Measurements from ENCODE around the gene PTCD1. TPM values are rescaled to one million over a fixed set of nuclear protein-coding genes. Genes with fewer than 3 reads are reported as not detected.

Gene PTCD1, protein sequence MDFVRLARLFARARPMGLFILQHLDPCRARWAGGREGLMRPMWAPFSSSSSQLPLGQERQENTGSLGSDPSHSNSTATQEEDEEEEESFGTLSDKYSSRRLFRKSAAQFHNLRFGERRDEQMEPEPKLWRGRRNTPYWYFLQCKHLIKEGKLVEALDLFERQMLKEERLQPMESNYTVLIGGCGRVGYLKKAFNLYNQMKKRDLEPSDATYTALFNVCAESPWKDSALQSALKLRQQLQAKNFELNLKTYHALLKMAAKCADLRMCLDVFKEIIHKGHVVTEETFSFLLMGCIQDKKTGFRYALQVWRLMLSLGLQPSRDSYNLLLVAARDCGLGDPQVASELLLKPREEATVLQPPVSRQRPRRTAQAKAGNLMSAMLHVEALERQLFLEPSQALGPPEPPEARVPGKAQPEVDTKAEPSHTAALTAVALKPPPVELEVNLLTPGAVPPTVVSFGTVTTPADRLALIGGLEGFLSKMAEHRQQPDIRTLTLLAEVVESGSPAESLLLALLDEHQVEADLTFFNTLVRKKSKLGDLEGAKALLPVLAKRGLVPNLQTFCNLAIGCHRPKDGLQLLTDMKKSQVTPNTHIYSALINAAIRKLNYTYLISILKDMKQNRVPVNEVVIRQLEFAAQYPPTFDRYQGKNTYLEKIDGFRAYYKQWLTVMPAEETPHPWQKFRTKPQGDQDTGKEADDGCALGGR
- 1 to 10 TPM; 4.7 to 7.7 TPM for total RNA-seq

DNA sequence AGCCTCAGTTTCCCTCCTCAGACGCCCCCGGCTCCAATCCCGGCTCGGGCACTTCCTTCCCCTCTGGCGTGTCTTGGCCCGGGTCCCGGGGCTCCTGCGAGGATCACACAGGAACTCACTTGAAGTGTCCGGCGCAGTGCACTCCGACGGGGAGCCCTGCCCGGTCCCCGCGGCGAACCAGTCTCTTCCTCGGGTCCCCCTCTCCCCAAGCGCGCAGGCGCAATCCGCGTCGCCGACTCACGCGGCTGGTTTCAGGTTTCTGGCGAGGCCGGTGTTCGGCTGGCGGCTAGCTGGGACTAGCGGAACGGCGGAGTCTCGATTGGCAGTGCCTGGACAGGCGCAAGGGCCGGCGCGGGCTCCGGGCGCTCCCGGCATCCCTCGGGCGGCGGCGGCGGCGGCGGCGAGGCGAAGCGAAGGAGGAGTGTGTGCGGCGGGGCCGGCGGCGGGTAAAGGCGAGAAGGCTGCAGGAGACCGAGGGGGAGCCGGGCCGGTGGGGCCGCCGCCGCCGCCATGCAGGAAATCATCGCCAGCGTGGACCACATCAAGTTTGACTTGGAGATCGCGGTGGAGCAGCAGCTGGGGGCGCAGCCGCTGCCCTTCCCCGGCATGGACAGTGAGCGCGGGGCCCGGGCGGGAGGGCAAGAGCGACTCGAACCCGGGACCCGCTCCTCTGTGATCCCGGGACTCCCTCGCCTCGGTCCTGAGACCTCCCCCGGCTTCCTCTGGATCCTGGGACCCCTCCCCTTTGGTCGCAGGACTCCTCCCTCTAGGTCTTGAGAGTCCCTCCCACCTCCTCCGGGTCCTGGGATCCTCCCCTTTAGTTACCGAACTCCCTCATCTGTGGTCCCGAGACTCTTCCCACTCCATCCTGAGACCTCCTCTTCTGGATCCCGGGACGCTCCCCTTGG is at the start of gene PTCD1, which contains the start of gene CPSF4:
Gene PTCD1, minus strand, starts transcription at position 226 of the 908 bp plus-strand sequence. CDS start 3,556 bp downstream, outside the sequence.
Gene CPSF4, plus strand, starts transcription at position 371 of the 908 bp plus-strand sequence. Its CDS starts 140 bp downstream, at position 511.
- H3K4me3 Mint-ChIP-seq, result peak within 1 kb of the TSS; percentile 91
- H3K36me3 Mint-ChIP-seq (ENCODE audit: low read depth), result peaks cover 23% of the 10 kb centered on the region
- DNase-seq (peak; percentile 96), ATAC-seq (peak; percentile 93)
- H3K27me3 Mint-ChIP-seq, result no peaks in the 10 kb centered on the region
- peak within 1 kb of the TSS; percentile 98 for H3K27ac Mint-ChIP-seq
- CTCF ChIA-PET, result interaction anchor here (1.2 to 1.4 kb wide), 2 partner anchors 23 to 30 kb away, joined by 4 read pairs; partner anchors contain the start of genes BUD31 and PDAP1
- POLR2A ChIA-PET, result interaction anchor here (0.6 kb wide), 1 partner anchor 49 kb away, joined by 5 read pairs; no protein-coding TSS in a partner anchor
- H3K4me1 Mint-ChIP-seq, result peaks cover 36% of the 10 kb centered on the region
- intact Hi-C loops (cut with DNase I, micrococcal nuclease), result loop anchor here (1.0 to 5.0 kb wide), 9 partner anchors 27 to 480 kb away; partner anchors contain the start of genes ATP5MF (in 2 of the 2), BUD31 (in 2 of the 2), PDAP1 (in 2 of the 2) and ZKSCAN5 (in 2 of the 2)
- H3K9me3 Mint-ChIP-seq (ENCODE audit: low read depth), result no peaks in the 10 kb centered on the region

DNA sequence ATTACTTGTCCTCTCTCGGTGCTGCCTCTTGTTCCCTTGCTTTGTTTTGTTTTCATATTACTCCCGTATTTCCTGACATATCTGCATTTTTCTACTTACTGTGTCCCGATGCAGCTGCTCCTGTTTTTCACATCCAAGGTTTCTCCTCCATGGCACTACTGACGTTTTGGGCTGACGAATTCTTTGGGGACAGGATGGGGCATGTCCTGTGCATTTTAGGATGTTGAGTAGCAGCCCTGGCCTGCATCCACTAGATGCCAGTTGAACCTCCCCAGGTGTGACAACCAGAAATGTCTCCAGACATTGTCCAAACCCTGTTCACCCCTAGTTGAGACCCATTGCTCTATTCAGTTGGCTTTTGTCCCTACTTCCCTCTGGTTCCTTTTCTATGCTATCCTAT is 46.5 kb upstream of the PTCD1 start:
- H3K27ac Mint-ChIP-seq, result peak overlapping the region; percentile 7
- peaks cover 36% of the 10 kb centered on the region for H3K36me3 Mint-ChIP-seq (ENCODE audit: low read depth)
- CTCF ChIA-PET, result interaction anchor here (0.8 kb wide), 1 partner anchor 51 kb away, joined by 3 read pairs; no protein-coding TSS in a partner anchor

DNA sequence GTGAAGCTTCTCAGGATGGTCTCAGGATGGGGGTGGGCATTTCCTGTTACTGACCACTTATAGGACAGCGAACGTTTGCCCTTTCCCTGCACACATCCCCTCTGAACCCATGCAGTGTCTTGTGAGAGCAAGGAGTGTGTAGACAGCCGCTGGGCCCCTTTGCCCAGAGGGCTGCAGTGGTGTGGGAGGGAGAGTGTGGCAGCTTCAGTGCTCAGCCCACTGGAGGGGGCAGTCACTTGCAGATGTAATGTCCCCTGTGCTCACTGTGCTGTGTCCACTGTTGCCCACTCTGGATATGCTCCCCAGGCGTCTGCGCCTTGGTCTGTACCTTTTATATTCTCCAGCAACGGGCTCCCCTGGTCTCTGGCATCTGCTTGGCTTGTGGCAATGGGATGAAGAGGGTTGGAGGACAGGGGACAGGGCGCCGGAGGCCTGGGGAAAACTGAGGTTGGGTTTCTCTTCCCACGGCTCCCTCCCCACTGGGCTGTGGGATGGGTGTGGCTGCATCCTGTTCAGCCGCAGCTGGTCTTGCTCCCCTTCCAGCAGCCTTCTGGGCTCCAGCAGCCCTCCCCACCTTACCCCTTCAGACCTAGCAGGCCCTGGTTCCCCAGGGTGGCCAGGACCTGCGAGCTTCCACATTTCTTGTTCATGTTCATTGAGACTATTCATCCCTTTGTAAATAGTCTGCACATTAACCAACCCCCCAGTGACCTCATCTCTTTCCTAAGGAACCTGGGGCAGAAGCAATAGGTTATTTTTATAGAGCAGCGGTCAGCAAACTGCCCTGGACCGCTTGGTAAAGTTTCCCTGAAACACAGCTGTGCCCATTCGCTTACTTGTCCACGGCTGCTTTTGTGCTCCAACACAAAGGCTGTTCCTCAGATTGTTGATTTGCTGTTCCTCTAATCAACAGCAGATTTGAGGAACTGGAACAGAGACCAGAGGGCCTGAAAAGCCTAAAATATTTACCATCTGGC is 40.2 kb upstream of the PTCD1 start:
- Mint-ChIP-seq H3K36me3 (ENCODE audit: low read depth) (peaks cover 27% of the 10 kb centered on the region), H3K4me3 (no peak overlapping the region), H3K27me3 (no peaks in the 10 kb centered on the region), H3K27ac (peak overlapping the region; percentile 42), H3K4me1 (peaks cover 33% of the 10 kb centered on the region), H3K9me3 (ENCODE audit: low read depth) (no peaks in the 10 kb centered on the region)
- intact Hi-C loops (cut with DNase I, micrococcal nuclease), result no loop called here
- DNase-seq (no peak), ATAC-seq (no peak)
- CTCF ChIA-PET, result interaction anchor here (1.1 kb wide), 1 partner anchor 19 kb away, joined by 3 read pairs; no protein-coding TSS in a partner anchor
- POLR2A ChIA-PET, result no interaction called here

More for the DNA sequence above, 46.5 kb upstream of the PTCD1 start:
- Mint-ChIP-seq H3K4me3 (no peak overlapping the region), H3K27me3 (no peaks in the 10 kb centered on the region), H3K4me1 (no peaks in the 10 kb centered on the region), H3K9me3 (ENCODE audit: low read depth) (no peaks in the 10 kb centered on the region)
- ATAC-seq (no peak), DNase-seq (no peak)
- POLR2A ChIA-PET, result interaction anchor here (0.6 kb wide), 1 partner anchor 84 kb away, joined by 3 read pairs; no protein-coding TSS in a partner anchor
- intact Hi-C loops (cut with DNase I, micrococcal nuclease), result no loop called here

DNA sequence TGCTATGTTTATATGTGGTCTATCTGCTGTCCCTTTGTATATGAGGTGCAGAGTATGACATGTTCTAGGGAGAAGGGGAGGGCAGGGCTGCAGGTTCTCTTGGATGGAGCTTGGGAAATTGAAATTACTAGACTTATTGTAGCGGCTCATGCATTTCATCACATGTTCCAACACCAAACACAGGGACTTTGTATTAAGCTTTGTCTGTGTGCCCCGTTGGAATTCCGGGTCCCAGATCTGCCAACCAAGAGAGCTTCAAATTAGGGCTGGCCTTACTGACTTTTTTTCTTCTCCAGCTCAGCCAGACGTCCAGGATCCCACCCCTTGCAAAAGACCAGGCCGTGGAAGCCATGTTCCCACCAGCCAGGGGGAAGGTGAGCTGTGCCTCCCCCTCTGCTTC is 37.5 kb upstream of the PTCD1 start:
- Mint-ChIP-seq H3K9me3 (ENCODE audit: low read depth) (no peaks in the 10 kb centered on the region), H3K4me3 (no peak overlapping the region), H3K27me3 (no peaks in the 10 kb centered on the region), H3K27ac (no peak overlapping the region), H3K4me1 (peaks cover 40% of the 10 kb centered on the region), H3K36me3 (ENCODE audit: low read depth) (peaks cover 25% of the 10 kb centered on the region)
- CTCF ChIA-PET, result interaction anchor here (0.6 kb wide), 1 partner anchor 127 kb away, joined by 4 read pairs; no protein-coding TSS in a partner anchor
- intact Hi-C loops (cut with DNase I, micrococcal nuclease), result no loop called here
- ATAC-seq, result no peak
- POLR2A ChIA-PET, result interaction anchor here (0.5 kb wide), 1 partner anchor 1300 kb away, joined by 3 read pairs; no protein-coding TSS in a partner anchor
- no peak for DNase-seq

DNA sequence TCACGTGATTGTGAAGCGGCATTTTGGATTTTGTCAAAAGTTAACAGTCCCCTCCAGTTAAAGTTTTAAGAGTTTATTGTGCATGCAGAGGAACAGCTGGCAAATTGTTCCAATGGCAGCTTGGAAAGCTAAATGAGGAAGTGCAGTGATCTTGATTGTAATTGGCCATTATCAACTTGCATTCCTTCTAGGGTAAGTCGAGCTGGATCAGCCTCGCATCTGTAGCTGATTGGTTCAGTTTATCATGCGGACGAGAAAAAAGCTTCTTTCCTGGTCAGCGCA is 34.7 kb upstream of the PTCD1 start:
- no peaks in the 10 kb centered on the region for H3K27me3 Mint-ChIP-seq
- ChIA-PET POLR2A (interaction anchor here (0.7 to 1.6 kb wide), 3 partner anchors 25 to 32 kb away, joined by 3 to 8 read pairs (median 4); partner anchors contain the start of gene ZKSCAN5), CTCF (interaction anchor here (0.5 to 0.7 kb wide), 4 partner anchors 13 to 971 kb away, joined by 3 read pairs; partner anchors contain the start of gene ZKSCAN5)
- H3K4me3 Mint-ChIP-seq, result peak overlapping the region; percentile 91
- peaks cover 33% of the 10 kb centered on the region for H3K4me1 Mint-ChIP-seq
- H3K9me3 Mint-ChIP-seq (ENCODE audit: low read depth), result no peaks in the 10 kb centered on the region
- peaks cover 16% of the 10 kb centered on the region for H3K36me3 Mint-ChIP-seq (ENCODE audit: low read depth)
- H3K27ac Mint-ChIP-seq, result peak overlapping the region; percentile 96
- ATAC-seq (peak; percentile 8), DNase-seq (peak; percentile 31)
- intact Hi-C loops (cut with DNase I, micrococcal nuclease), result loop anchor here (2.0 kb wide), 2 partner anchors 34 to 86 kb away; partner anchors contain the start of genes CPSF4 (in 1 of the 2), PTCD1 (in 1 of the 2) and ZNF655 (in 1 of the 2)

DNA sequence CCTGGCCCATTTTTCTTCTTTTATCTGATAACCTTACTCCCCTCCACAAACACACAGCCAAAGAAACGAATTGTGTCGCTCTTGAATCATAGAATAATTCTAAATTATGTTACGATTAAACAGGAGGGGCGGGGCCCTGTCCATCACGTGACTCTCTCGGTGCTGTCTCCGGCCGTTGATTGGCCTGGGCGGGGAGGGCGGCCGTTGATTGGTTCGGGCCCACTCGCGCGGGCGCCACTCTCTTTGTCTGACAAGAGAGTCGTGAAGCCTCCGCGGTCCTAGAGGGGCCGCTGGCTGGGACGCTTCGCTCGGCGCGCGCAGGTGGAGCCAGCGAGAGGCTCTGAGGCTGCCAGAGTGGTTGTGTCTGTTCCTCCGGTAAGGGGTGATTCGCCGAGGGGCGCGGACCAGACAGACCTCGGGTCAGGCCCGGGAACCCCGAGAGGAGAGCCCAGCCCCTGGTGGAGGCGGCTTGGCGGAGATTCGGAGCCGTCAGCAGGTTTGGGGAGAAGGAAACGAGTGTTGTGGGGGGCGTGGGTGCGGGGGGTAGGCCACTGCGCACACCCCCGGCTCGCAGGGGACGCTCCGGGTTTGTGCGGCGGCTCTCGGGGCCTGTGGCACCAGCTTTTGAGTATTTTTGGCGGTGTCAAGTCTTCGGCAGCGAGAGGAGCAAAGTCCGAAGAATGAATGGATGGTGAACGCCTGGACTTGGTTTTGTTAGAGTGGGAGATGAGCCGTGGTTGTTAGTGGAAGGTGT is 34.1 kb upstream of the PTCD1 start, which contains the start of gene ZNF789:
Gene ZNF789, plus strand, starts transcription at position 330 of the 754 bp plus-strand sequence. CDS start 3,567 bp downstream, outside the sequence.
- no peaks in the 10 kb centered on the region for H3K9me3 Mint-ChIP-seq (ENCODE audit: low read depth)
- H3K4me3 Mint-ChIP-seq, result peak within 1 kb of the TSS; percentile 91
- intact Hi-C loops (cut with DNase I, micrococcal nuclease), result loop anchor here (1.0 to 2.0 kb wide), 10 partner anchors 28 to 144 kb away; partner anchors contain the start of genes ZNF394 (in 2 of the 2), ZNF655 (in 2 of the 2), BUD31 (in 1 of the 2) and CPSF4 (in 1 of the 2)
- CTCF ChIA-PET, result interaction anchor here (0.5 to 0.6 kb wide), 2 partner anchors 32 to 972 kb away, joined by 3 read pairs; partner anchors contain the start of gene ZKSCAN5
- POLR2A ChIA-PET, result interaction anchor here (0.7 to 1.6 kb wide), 4 partner anchors 25 to 32 kb away, joined by 3 to 8 read pairs (median 6); partner anchors contain the start of gene ZKSCAN5
- peak; percentile 97 for ATAC-seq
- DNase-seq, result peak; percentile 99
- H3K4me1 Mint-ChIP-seq, result peaks cover 29% of the 10 kb centered on the region
- peak within 1 kb of the TSS; percentile 96 for H3K27ac Mint-ChIP-seq
- H3K36me3 Mint-ChIP-seq (ENCODE audit: low read depth), result peaks cover 16% of the 10 kb centered on the region
- no peaks in the 10 kb centered on the region for H3K27me3 Mint-ChIP-seq

DNA sequence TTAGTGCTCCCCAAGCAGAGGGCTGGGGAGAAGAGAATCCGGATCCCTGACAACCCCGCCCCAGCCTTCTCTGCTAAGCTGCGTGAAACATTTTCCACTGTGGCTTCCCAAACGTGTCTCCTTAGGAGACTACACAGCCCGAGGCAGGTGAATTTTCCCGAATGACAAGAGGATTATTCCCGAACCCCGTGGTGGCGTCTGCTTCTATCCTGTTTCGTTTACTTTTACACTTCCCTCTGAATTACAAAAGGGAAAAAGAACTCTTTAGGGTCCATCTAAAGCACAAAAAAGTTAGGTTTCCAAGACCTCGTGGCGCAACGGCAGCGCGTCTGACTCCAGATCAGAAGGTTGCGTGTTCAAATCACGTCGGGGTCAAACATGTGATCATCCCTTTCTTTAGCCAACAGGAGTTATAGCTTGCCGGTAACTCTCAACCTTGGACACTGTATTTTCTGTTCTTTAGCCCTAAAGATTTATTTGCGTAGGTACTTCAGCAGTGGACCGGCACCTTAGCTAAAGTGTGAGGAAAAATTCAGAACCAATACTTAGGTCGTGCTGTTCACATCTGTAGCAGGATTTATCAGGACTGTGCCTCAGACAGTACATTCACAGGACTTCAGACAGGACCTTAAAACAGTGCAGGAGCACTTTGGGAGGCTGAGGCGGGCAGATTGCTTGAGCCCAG is 30.9 kb upstream of the PTCD1 start:
- intact Hi-C loops (cut with DNase I, micrococcal nuclease), result loop anchor here in 1 of 2 experiments (5.0 kb wide), 1 partner anchor 62 kb away; the partner anchor contains the start of genes BUD31 and PDAP1
- ATAC-seq, result no peak
- no peak overlapping the region for H3K4me3 Mint-ChIP-seq
- no peak overlapping the region for H3K27ac Mint-ChIP-seq
- H3K36me3 Mint-ChIP-seq (ENCODE audit: low read depth), result peaks cover 16% of the 10 kb centered on the region
- no peak for DNase-seq
- H3K27me3 Mint-ChIP-seq, result no peaks in the 10 kb centered on the region
- H3K4me1 Mint-ChIP-seq, result peaks cover 26% of the 10 kb centered on the region
- no peaks in the 10 kb centered on the region for H3K9me3 Mint-ChIP-seq (ENCODE audit: low read depth)
- ChIA-PET POLR2A (interaction anchor here (0.6 kb wide), 1 partner anchor 35 kb away, joined by 3 read pairs; no protein-coding TSS in a partner anchor), CTCF (no interaction called here)

DNA sequence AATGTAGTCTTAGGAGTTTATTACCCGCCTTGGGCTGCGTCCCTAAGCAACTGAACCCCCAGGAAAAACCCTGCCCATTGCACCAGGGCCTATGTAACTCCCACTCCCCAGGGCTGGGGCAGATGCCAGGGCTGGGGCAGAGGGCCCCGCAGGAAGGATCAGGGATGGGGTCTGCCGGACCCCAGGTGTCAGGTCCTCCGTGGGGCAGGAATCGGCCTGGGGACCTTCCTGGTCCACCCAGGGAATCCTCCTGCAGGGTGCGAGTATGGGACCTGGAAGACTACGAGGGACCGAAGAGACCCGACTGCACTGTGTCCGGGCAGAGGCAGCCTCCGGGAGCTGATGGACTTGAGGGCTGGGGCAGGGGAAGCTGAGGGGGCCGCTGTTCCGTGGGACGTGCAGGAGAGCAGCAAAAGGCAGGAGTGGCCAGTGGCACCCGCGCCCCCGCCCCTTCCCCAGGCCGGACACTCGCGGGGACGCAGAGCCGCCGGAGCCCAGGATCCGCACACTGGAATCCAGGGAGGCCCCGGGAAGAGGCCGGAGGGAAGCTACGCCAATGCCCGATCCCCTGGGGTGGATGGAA is 29.8 kb upstream of the PTCD1 start:
- ChIA-PET POLR2A (no interaction called here), CTCF (no interaction called here)
- no peak overlapping the region for H3K27ac Mint-ChIP-seq
- DNase-seq (no peak), ATAC-seq (no peak)
- peaks cover 21% of the 10 kb centered on the region for H3K36me3 Mint-ChIP-seq (ENCODE audit: low read depth)
- peaks cover 26% of the 10 kb centered on the region for H3K4me1 Mint-ChIP-seq
- intact Hi-C loops (cut with DNase I, micrococcal nuclease), result loop anchor here in 1 of 2 experiments (5.0 kb wide), 1 partner anchor 61 kb away; the partner anchor contains the start of genes BUD31 and PDAP1
- no peaks in the 10 kb centered on the region for H3K27me3 Mint-ChIP-seq
- no peak overlapping the region for H3K4me3 Mint-ChIP-seq
- no peaks in the 10 kb centered on the region for H3K9me3 Mint-ChIP-seq (ENCODE audit: low read depth)

Data from activated CD4-positive, alpha-beta T cell treated with anti-CD3 and anti-CD28 coated beads for 36 hours (primary cell).